Thoracic aorta (tissue), 2 donors: ENCODE data around the gene OSBPL5. TPM values are rescaled to one million over a fixed set of nuclear protein-coding genes. Genes with fewer than 3 reads are reported as not detected.

Source experiments
- ATAC-seq: fragments of 150-250 bp; one replicate; pipeline ENCODE4 v1.8.0; 2017; ENCODE audit warnings: low read depth; ENCODE audit not compliant: insufficient number of reproducible peaks, low FRiP score
- DNase-seq: peaks from one replicate; pipeline ENCODE4 v3.0.0-alpha.2; 2020; ENCODE audit warnings: low spot score
- H3K27ac ChIP-seq, 2 donors: fragments of 200-600 bp; sonication (generic); 1 replicate in 1 of 2; 2 replicates in 1 of 2; pipeline ENCODE4 v1.5.1; 2016; ENCODE audit warnings: mild to moderate bottlenecking in 2 of 2, moderate library complexity in 2 of 2
- H3K27me3 ChIP-seq: fragments of 200-600 bp; sonication (generic); replicated peaks from 2 replicates; pipeline ENCODE4 v1.6.0; 2016; ENCODE audit warnings: mild to moderate bottlenecking; ENCODE audit not compliant: insufficient read depth
- H3K36me3 ChIP-seq: fragments of 200-600 bp; sonication (generic); one replicate; pipeline ENCODE4 v1.5.1; 2016
- H3K4me1 ChIP-seq, 2 donors: fragments of 200-600 bp; sonication (generic); 1 replicate in 1 of 2; 2 replicates in 1 of 2; pipeline versions ENCODE4 v1.5.1 to v1.6.0; 2016; ENCODE audit warnings: low read depth in 2 of 2, mild to moderate bottlenecking in 1 of 2; ENCODE audit not compliant: control insufficient read depth in 1 of 2
- H3K4me3 ChIP-seq: fragments of 200-600 bp; sonication (generic); 2 replicates; pipeline ENCODE4 v1.5.1; 2016; ENCODE audit warnings: mild to moderate bottlenecking
- H3K9me3 ChIP-seq: fragments of 200-600 bp; sonication (generic); 2 replicates; pipeline ENCODE4 v1.5.1; 2016
- CTCF ChIP-seq: fragments of 200-600 bp; sonication (generic); IDR thresholded peaks from one replicate; pipeline ENCODE4 v1.5.1; 2019; ENCODE audit warnings: antibody characterized with exemption
- total RNA-seq, 2 donors: library from RNA; depleted of rRNA; stranded (reverse); fragments of >200 nt; gene quantifications; one replicate each; pipeline versions ENCODE4 v1.1.0 to v1.2.3, GENCODE V29; 2016

OSBPL5 gene
- total RNA-seq, 2 donors from 2014 or later = 99.9 to 121 TPM

- no peak overlapping the region for H3K27ac ChIP-seq
- no peaks in the 10 kb centered on the region for H3K27me3 ChIP-seq
- no peaks in the 10 kb centered on the region for H3K9me3 ChIP-seq
- no peak for ATAC-seq
- H3K36me3 ChIP-seq = peaks cover 34% of the 10 kb centered on the region
- H3K4me3 ChIP-seq = no peak overlapping the region
- TF ChIP-seq CTCF = no peak
- no peaks in the 10 kb centered on the region for H3K4me1 ChIP-seq
- DNase-seq = no peak
Observed at GRCh38 chr11:3106736-3107524, 58.2 kb downstream of the OSBPL5 start.

GRCh38 chr11:3105791-3106735 is 59.0 kb downstream of the OSBPL5 start:
- DNase-seq = no peak
- Histone ChIP-seq H3K36me3 (peaks cover 30% of the 10 kb centered on the region), H3K27me3 (no peaks in the 10 kb centered on the region), H3K27ac (no peak overlapping the region), H3K9me3 (no peaks in the 10 kb centered on the region), H3K4me1 (no peaks in the 10 kb centered on the region), H3K4me3 (no peak overlapping the region)
- no peak for ATAC-seq
- no peak for TF ChIP-seq CTCF

GRCh38 chr11:3104961-3105790 is 59.9 kb downstream of the OSBPL5 start:
- DNase-seq (no peak), ATAC-seq (no peak)
- Histone ChIP-seq H3K4me3 (no peak overlapping the region), H3K27ac (no peak overlapping the region), H3K27me3 (no peaks in the 10 kb centered on the region), H3K9me3 (no peaks in the 10 kb centered on the region), H3K36me3 (peaks cover 33% of the 10 kb centered on the region), H3K4me1 (no peaks in the 10 kb centered on the region)
- no peak for TF ChIP-seq CTCF

GRCh38 chr11:3104051-3104714 is 60.9 kb downstream of the OSBPL5 start:
- H3K4me1 ChIP-seq = no peaks in the 10 kb centered on the region
- peaks cover 34% of the 10 kb centered on the region for H3K36me3 ChIP-seq
- no peak overlapping the region for H3K27ac ChIP-seq
- H3K27me3 ChIP-seq = no peaks in the 10 kb centered on the region
- no peak for DNase-seq
- no peak for ATAC-seq
- H3K9me3 ChIP-seq = no peaks in the 10 kb centered on the region
- no peak overlapping the region for H3K4me3 ChIP-seq
- TF ChIP-seq CTCF = no peak
